HG03520 (cell line): ENCODE measurements around the gene SERPINA10.
"Not testable (repeated sequence)": the region's sequence is repeated elsewhere in the genome, so short reads cannot be mapped to it uniquely, and the experiment has no call there.

Experiments used
- ATAC-seq: cut with Tn5 transposase; IDR thresholded peaks from one replicate; pipeline ENCODE4 v1.9.1; 2021; ENCODE audit warnings: mild to moderate bottlenecking, moderate library complexity; ENCODE audit not compliant: unreplicated experiment

Gene SERPINA10

DNA sequence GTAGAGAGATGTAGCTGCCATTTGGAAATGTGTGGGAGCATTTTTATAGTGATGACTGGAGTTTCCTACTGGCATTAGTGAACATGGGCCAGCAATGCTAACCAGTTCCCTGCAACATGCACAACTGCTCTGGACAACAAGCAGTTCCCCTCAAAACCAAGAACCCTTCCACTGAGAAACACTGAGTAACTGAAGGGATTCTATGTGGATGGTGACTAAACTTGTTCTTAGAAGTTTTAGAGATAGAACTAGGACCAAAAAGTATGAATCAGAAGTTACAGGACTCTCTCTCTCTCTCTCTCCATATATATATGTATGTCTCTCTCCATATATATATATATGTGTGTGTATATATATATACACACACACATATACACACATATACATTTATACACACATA is 7.9 kb downstream of the SERPINA10 start:
- ATAC-seq = no peak

DNA sequence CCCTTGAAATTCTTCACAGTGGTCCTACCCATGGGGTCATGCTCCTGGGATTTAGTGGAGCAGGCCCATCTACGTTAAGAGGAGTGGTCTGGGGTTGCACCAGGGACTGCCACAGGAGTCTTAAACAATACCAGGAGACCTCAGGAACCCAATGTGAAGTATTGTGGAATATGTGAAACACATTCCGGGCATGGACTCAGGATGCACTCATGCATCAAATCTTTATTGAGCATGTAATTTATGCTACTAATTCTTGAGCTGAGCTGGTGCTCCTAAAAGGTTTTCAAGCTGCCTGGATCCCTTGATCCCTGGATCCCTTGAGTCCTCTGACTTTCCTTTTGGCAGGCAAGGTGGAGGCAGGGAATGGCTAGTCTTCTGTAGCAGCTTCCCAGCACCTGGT is 8.8 kb downstream of the SERPINA10 start:
- no peak for ATAC-seq

- no peak for ATAC-seq
These were observed 9.9 kb downstream of the SERPINA10 start for GRCh38 chr14:94282991-94283723.

GRCh38 chr14:94278731-94279130 is 14.3 kb downstream of the SERPINA10 start:
- no peak for ATAC-seq

DNA sequence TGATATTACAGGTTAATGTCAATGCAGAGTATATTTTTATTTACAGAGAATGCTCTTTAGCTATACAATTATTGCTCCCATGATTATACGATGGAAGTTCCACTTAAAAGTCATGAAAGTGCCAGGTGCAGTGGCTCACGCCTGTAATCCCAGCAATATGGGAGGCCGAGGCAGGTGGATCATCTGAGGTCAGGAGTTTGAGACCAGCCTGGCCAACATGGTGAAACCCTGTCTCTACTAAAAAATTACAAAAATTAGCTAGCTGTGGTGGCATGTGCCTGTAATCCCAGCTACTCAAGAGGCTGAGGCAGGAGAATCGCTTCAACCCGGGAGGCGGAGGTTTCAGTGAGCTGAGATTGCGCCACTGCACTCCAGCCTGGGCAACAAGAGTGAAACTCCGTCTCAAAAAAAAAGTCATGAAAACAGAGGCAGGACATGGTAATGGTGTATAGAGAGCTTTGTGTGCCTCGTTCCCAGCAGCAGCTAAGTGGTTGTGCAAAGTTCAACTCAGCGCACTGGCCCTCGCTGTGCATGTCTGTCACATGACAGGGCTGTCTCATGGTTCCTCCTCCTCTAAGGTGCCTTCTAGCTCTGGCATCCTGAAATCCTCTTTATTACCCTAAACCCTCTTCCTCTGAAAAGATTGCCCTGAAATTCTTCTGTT is 16.0 kb downstream of the SERPINA10 start:
- not testable (repeated sequence) for ATAC-seq

DNA sequence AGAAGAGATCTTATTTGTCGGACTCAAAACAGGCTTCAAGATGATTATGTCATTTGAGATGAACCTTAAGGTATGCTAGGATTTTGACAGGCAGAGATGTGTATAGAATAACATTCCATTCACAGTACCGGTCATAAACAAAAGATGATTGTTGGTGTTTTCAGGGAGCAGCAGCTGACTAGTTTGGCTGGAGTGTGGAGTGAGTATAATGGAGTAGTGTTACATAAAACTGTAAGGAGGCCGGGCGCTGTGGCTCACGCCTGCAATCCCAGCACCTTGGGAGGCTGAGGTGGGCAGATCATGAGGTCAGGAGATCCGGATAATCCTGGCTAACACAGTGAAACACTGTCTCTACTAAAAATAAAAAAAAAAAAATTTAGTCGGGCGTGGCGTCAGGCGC is 23.9 kb downstream of the SERPINA10 start:
- no peak for ATAC-seq

- ATAC-seq = not testable (repeated sequence)
These were observed 24.5 kb downstream of the SERPINA10 start for GRCh38 chr14:94268582-94268981.

GRCh38 chr14:94267352-94267751 is 25.7 kb downstream of the SERPINA10 start:
- ATAC-seq = no peak

DNA sequence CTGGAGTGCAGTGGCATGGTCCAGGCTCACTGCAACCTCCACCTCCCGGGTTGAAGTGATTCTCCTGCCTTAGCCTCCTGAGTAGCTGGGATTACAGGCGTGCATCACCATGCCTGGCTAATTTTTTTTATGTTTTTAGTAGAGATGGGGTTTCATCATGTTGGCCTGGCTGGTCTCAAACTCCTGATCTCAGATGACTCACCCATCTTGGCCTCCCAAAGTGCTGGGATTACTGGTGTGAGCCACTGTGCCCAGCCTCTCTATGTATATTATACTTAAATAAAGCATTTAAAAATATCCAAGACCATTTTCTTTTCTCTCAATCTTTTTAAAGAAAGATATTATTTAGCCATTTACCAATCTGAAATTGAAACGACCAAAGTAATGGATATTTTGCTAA is 28.9 kb downstream of the SERPINA10 start:
- not testable (repeated sequence) for ATAC-seq

- ATAC-seq = no peak
These were observed 48.9 kb downstream of the SERPINA10 start for GRCh38 chr14:94244182-94244581.

- no peak for ATAC-seq
These were observed 53.7 kb downstream of the SERPINA10 start for GRCh38 chr14:94239406-94239805.

DNA sequence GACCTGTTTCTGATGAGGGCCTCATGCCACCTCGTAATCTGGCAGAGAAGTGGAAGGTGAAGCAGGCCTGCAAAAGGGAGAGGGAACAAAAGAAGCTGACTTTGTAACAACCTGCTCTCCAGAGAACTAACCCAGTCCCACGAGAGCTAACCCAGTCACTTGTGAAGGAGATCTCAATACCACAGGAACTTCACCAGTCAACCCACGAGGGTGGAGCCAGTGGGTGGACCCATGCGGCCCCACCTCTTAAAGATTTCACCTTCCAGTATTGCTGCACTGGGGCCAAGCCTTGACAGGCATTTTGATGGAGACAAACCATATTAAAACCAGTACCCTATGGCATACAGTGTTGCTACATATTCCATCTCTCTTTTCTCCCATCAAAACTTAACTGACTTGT is 55.1 kb downstream of the SERPINA10 start:
- ATAC-seq = no peak

GRCh38 chr14:94237046-94237445 is 56.0 kb downstream of the SERPINA10 start:
- ATAC-seq = no peak
